ENCODE data around the gene CFAP53.

DNA sequence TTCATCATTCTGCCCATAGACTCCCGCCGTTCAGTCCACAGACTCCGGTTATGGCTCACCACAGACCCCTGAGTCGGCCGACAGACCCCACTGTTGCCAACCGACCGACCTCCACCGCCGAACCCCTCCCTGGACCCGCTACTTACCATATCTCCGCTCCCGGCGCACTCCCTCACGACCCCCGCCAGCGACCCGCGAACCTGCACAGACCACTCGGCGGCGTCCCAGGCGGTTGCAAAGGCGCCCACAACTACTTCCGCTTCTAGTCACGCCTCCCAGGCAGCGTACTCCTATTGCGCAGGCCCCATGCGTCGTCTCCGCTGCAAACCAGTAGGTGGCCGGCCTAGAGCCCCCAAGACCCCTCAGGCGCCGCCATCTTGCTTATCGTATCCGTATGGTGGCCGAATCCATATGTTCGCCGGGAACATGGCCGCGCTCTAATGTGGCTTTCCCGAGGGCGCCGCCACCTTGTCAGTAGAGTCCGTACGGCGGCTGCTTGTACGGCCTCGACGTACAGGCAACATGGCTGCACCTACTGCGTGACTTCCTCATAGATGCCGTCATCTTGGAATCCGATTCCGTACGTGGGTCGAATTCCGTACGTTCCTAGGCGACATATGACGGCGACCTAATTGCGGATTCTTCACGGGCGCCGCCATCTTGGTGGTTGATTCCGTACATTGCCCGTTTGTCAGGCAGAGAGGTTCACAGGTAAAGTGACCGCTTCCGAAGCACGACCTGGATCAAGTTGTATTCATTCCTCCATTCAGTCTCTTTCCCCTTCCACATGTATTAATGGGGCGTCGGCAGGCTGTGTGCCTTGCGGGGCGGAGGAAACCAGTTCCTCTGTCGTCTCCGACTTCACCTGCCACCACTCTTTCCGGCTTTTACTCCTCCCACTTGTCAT, 21.4 kb upstream of the CFAP53 start, which contains the start of gene CXXC1:
- TF ChIP-seq, protein P1, sequence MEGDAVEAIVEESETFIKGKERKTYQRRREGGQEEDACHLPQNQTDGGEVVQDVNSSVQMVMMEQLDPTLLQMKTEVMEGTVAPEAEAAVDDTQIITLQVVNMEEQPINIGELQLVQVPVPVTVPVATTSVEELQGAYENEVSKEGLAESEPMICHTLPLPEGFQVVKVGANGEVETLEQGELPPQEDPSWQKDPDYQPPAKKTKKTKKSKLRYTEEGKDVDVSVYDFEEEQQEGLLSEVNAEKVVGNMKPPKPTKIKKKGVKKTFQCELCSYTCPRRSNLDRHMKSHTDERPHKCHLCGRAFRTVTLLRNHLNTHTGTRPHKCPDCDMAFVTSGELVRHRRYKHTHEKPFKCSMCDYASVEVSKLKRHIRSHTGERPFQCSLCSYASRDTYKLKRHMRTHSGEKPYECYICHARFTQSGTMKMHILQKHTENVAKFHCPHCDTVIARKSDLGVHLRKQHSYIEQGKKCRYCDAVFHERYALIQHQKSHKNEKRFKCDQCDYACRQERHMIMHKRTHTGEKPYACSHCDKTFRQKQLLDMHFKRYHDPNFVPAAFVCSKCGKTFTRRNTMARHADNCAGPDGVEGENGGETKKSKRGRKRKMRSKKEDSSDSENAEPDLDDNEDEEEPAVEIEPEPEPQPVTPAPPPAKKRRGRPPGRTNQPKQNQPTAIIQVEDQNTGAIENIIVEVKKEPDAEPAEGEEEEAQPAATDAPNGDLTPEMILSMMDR (IDR thresholded peaks at IDR 0.05; ENCODE audit: insufficient read depth, low read depth, low read length) = peak; percentile 36
- no peak for TF ChIP-seq EZH2 (IDR thresholded peaks at IDR 0.05; ENCODE audit: insufficient read depth, low read length)

Measured in astrocyte (in vitro differentiated cells and primary cell).